DND-41 (cell line): ENCODE measurements around the gene ASB4.

Experiments used
- EZH2 ChIP-seq: IDR thresholded peaks from 3 replicates; pipeline ENCODE4 v1.6.1; 2012; ENCODE audit warnings: borderline replicate concordance, low read depth, mild to moderate bottlenecking, moderate library complexity, low read length, inconsistent platforms; ENCODE audit not compliant: severe bottlenecking
- TF ChIP-seq, protein P1 (sequence below): IDR thresholded peaks from 2 replicates; pipeline ENCODE4 v1.5.1; 2012; ENCODE audit warnings: borderline replicate concordance, low read length, moderate library complexity, mild to moderate bottlenecking; ENCODE audit not compliant: poor library complexity, severe bottlenecking; ENCODE audit errors: extremely low read depth

DNA sequence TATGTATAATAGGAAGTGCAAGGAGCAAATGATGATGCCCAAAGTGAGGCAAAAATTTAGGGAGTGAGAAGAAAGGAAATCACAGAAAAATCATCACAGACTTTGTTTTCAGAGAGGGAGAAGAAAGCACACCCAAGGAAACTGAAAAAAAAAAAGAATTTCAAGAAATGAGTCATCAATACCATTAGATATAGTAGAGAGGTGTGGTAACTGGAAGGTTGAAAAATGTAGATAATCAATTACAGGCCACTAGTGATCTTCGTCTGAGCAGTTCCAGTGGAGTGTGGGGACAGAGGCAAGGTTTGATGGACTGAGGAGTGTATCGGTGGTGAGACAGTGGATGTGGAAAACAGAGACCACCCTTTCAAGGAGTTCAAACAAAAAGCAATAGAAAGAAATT lies 31.7 kb downstream of the ASB4 start:
- TF ChIP-seq, protein P1, sequence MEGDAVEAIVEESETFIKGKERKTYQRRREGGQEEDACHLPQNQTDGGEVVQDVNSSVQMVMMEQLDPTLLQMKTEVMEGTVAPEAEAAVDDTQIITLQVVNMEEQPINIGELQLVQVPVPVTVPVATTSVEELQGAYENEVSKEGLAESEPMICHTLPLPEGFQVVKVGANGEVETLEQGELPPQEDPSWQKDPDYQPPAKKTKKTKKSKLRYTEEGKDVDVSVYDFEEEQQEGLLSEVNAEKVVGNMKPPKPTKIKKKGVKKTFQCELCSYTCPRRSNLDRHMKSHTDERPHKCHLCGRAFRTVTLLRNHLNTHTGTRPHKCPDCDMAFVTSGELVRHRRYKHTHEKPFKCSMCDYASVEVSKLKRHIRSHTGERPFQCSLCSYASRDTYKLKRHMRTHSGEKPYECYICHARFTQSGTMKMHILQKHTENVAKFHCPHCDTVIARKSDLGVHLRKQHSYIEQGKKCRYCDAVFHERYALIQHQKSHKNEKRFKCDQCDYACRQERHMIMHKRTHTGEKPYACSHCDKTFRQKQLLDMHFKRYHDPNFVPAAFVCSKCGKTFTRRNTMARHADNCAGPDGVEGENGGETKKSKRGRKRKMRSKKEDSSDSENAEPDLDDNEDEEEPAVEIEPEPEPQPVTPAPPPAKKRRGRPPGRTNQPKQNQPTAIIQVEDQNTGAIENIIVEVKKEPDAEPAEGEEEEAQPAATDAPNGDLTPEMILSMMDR: no peak
- no peak for TF ChIP-seq EZH2
